ENCODE data around the gene SON. TPM values are rescaled to one million over a fixed set of nuclear protein-coding genes. Genes with fewer than 3 reads are reported as not detected.

The SON gene
- total and polyA plus RNA-seq, 11 donors, result 78.0 to 201 (median 130) TPM

GRCh38 chr21:33540711-33541104, 2.1 kb upstream of the SON start:
- DNase-seq, result no peak
- 79 to 86% (median 80%) methylated on average over 3 of the region's 3 CpGs for WGBS, 4 donors
- TF ChIP-seq POLR2A (IDR thresholded peaks at IDR 0.05) (no peak), CTCF (IDR thresholded peaks at IDR 0.05) (no peak)
- intact Hi-C loops (cut with DNase I), result loop anchor here in 5 of 10 donors (5.0 to 10.0 kb wide), 5 partner anchors 47 to 63 kb away; partner anchors contain the start of genes DONSON (in 3 of the 5), DNAJC28 (in 1 of the 5) and TMEM50B (in 1 of the 5)
- peaks cover 0 to 36% (median 33%) of the 10 kb centered on the region in 9 donors for H3K36me3 ChIP-seq
- no peaks in the 10 kb centered on the region for H3K27me3 ChIP-seq
- H3K4me1 ChIP-seq, result peaks cover 3 to 33% (median 27%) of the 10 kb centered on the region in 12 donors
- no peaks in the 10 kb centered on the region for H3K9me3 ChIP-seq
- no peak for ATAC-seq
- H3K4me3 ChIP-seq, result peak overlapping the region in 4 of 12 donors; percentile 75 to 94 (median 86)
- H3K27ac ChIP-seq, result peak overlapping the region in 5 of 12 donors; percentile 99 to 100 (median 99)

- WGBS, 4 donors, result 54 to 60% (median 56%) methylated on average over 19 of the region's 19 CpGs
- Histone ChIP-seq H3K9me3 (no peaks in the 10 kb centered on the region), H3K27me3 (no peaks in the 10 kb centered on the region), H3K36me3 (peaks cover 0 to 33% (median 30%) of the 10 kb centered on the region in 9 donors), H3K27ac (peak overlapping the region; percentile 98 to 100 (median 99)), H3K4me3 (peak overlapping the region; percentile 73 to 94 (median 81)), H3K4me1 (peaks cover 3 to 38% (median 31%) of the 10 kb centered on the region in 12 donors)
- TF ChIP-seq POLR2A (IDR thresholded peaks at IDR 0.05) (no peak), CTCF (IDR thresholded peaks at IDR 0.05) (no peak)
- intact Hi-C loops (cut with DNase I), result loop anchor here in 5 of 10 donors (5.0 to 10.0 kb wide), 5 partner anchors 46 to 64 kb away; partner anchors contain the start of genes DONSON (in 3 of the 5), DNAJC28 (in 1 of the 5) and TMEM50B (in 1 of the 5)
- no peak for DNase-seq
- no peak for ATAC-seq
Measured at GRCh38 chr21:33541105-33541711, 1.6 kb upstream of the SON start.

GRCh38 chr21:33541756-33542639, 840 bp upstream of the SON start, which contains the start of gene GART:
Gene GART, minus strand, starts transcription at chr21:33542117. Its CDS starts 2,802 bp downstream, at chr21:33539315.
- no peak for TF ChIP-seq CTCF (IDR thresholded peaks at IDR 0.05)
- peak in 1 of 2 donors; percentile 60 for TF ChIP-seq POLR2A (IDR thresholded peaks at IDR 0.05)
- H3K9me3 ChIP-seq, result no peaks in the 10 kb centered on the region
- DNase-seq (peak; percentile 86 to 91 (median 88)), ATAC-seq (peak; percentile 81 to 88 (median 86))
- 0 to 1% (median 0%) methylated on average over 48 to 56 of the region's 56 CpGs for WGBS, 4 donors
- H3K27me3 ChIP-seq, result no peaks in the 10 kb centered on the region
- intact Hi-C loops (cut with DNase I), result loop anchor here in 6 of 10 donors (2.0 to 10.0 kb wide), 7 partner anchors 45 to 65 kb away; partner anchors contain the start of genes DONSON (in 4 of the 6), TMEM50B (in 2 of the 6) and DNAJC28 (in 1 of the 6)
- peak within 1 kb of the TSS; percentile 98 to 100 (median 99) for H3K27ac ChIP-seq
- H3K4me1 ChIP-seq, result peaks cover 3 to 45% (median 33%) of the 10 kb centered on the region in 12 donors
- H3K36me3 ChIP-seq, result peaks cover 0 to 33% (median 30%) of the 10 kb centered on the region in 9 donors
- peak within 1 kb of the TSS; percentile 73 to 94 (median 81) for H3K4me3 ChIP-seq

Measured in heart left ventricle (tissue), 16 donors.